ENCODE data around the gene FGF1. TPM values are rescaled to one million over a fixed set of nuclear protein-coding genes. Genes with fewer than 3 reads are reported as not detected.

Gene FGF1
- total RNA-seq, 6 experiments from 2014 or later = 0.12 to 0.56 (median 0.42) TPM; not detected in 1

- Histone ChIP-seq H3K4me1 (no peaks in the 10 kb centered on the region), H3K9me3 (no peaks in the 10 kb centered on the region), H3K27me3 (no peaks in the 10 kb centered on the region), H3K36me3 (no peaks in the 10 kb centered on the region), H3K4me3 (no peak overlapping the region), H3K27ac (no peak overlapping the region)
- ATAC-seq (no peak), DNase-seq (no peak)
- TF ChIP-seq CTCF (IDR thresholded peaks at IDR 0.05) = no peak
- intact Hi-C loops (cut with DNase I) = no loop called here
- 83% methylated on average over 4 of the region's 4 CpGs for WGBS (ENCODE audit: insufficient coverage, low coverage, low lambda C conversion rate, missing lambda C conversion rate)
Observed at GRCh38 chr5:142678529-142678928, 7.4 kb downstream of the FGF1 start.

GRCh38 chr5:142677198-142677597 is 8.7 kb downstream of the FGF1 start:
- ATAC-seq (no peak), DNase-seq (no peak)
- Histone ChIP-seq H3K4me3 (no peak overlapping the region), H3K36me3 (no peaks in the 10 kb centered on the region), H3K27me3 (no peaks in the 10 kb centered on the region), H3K4me1 (no peaks in the 10 kb centered on the region), H3K9me3 (no peaks in the 10 kb centered on the region), H3K27ac (no peak overlapping the region)
- no CpG with 5 or more reads among the region's 2 CpGs for WGBS (ENCODE audit: insufficient coverage, low coverage, low lambda C conversion rate, missing lambda C conversion rate)
- intact Hi-C loops (cut with DNase I) = no loop called here
- no peak for TF ChIP-seq CTCF (IDR thresholded peaks at IDR 0.05)
- TF ChIP-seq POLR2A (IDR thresholded peaks at IDR 0.05) = no peak

- Histone ChIP-seq H3K36me3 (no peaks in the 10 kb centered on the region), H3K27me3 (no peaks in the 10 kb centered on the region), H3K9me3 (no peaks in the 10 kb centered on the region), H3K4me3 (no peak overlapping the region), H3K27ac (no peak overlapping the region), H3K4me1 (no peaks in the 10 kb centered on the region)
- intact Hi-C loops (cut with DNase I) = no loop called here
- no peak for TF ChIP-seq CTCF (IDR thresholded peaks at IDR 0.05)
- no peak for TF ChIP-seq POLR2A (IDR thresholded peaks at IDR 0.05)
- DNase-seq = no peak
- WGBS (ENCODE audit: insufficient coverage, low coverage, low lambda C conversion rate, missing lambda C conversion rate) = 41% methylated on average over 4 of the region's 4 CpGs
- no peak for ATAC-seq
Observed at GRCh38 chr5:142676318-142676717, 9.6 kb downstream of the FGF1 start.

GRCh38 chr5:142674531-142675469 is 11.1 kb downstream of the FGF1 start:
- H3K27ac ChIP-seq = no peak overlapping the region
- no peak for TF ChIP-seq CTCF (IDR thresholded peaks at IDR 0.05)
- no peak for TF ChIP-seq POLR2A (IDR thresholded peaks at IDR 0.05)
- no peak overlapping the region for H3K4me3 ChIP-seq
- DNase-seq = no peak
- H3K4me1 ChIP-seq = no peaks in the 10 kb centered on the region
- H3K9me3 ChIP-seq = no peaks in the 10 kb centered on the region
- WGBS (ENCODE audit: insufficient coverage, low coverage, low lambda C conversion rate, missing lambda C conversion rate) = 53% methylated on average over 4 of the region's 22 CpGs
- intact Hi-C loops (cut with DNase I) = no loop called here
- ATAC-seq = peak; percentile 34 to 87 (median 58)
- H3K27me3 ChIP-seq = no peaks in the 10 kb centered on the region
- no peaks in the 10 kb centered on the region for H3K36me3 ChIP-seq
